GM18520 (cell line): ENCODE measurements around the gene MYH15.

Source experiments
- ATAC-seq: cut with Tn5 transposase; IDR thresholded peaks from one replicate; pipeline ENCODE4 v1.9.1; 2021; ENCODE audit not compliant: unreplicated experiment

Gene MYH15

GRCh38 chr3:108473711-108474110 is 36.7 kb downstream of the MYH15 start:
- no peak for ATAC-seq

- ATAC-seq: no peak
Observed at GRCh38 chr3:108472001-108472591, 38.3 kb downstream of the MYH15 start.

DNA sequence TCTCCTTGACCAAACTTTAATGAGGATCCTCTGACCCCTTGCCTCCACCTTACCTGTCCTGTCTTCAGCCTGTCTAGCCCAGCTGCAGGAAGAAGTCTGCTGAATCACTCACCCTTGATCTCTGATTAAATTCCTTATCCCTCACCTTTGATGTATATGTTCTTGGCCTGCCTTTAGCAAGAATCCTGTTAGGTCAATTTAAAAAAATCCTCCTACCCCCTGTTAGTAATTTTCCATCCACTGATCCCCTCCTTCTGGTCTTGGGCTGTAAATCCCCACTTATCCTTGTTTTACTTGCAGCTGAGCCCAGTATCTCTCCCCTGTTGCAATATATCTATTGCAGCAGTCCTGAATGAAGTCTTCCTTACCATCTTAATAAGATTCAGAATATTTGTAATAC is 39.0 kb downstream of the MYH15 start:
- no peak for ATAC-seq

DNA sequence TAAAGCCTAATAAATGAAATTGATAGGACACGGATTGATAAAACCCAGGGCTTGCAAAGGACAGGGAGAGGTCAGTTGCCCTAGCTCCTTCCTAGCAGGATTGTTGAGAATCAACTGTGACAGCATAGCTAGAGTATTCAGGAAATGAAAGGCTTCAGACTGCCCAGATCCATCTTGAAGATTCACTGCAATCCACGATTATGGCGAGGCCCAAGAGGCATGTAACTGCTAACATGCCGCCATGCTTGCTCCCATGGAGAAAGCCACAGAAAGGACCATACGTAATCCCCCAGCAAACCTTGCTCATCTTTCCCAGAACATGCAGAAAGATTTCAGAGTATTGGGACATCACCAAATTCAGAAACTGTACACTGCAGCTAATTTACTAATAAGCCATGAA is 41.3 kb downstream of the MYH15 start:
- no peak for ATAC-seq

DNA sequence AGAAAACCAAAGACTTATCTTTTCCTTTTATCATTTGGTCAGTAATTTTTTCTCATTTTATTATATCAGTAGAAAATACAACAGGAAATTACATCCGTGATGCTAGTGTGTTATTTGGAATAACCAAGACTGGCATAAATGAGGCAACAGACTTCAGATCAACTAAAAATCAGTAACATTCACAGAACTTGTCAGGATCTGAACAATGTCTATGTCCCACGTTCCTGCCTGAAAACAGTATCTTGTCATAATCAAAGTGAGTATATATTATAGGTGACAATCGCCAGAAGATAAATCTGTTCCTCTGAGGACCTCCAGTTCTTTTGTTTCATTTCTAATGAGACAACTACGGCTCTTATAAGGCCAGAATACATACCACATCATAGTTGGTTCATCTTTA is 41.8 kb downstream of the MYH15 start:
- ATAC-seq: no peak

DNA sequence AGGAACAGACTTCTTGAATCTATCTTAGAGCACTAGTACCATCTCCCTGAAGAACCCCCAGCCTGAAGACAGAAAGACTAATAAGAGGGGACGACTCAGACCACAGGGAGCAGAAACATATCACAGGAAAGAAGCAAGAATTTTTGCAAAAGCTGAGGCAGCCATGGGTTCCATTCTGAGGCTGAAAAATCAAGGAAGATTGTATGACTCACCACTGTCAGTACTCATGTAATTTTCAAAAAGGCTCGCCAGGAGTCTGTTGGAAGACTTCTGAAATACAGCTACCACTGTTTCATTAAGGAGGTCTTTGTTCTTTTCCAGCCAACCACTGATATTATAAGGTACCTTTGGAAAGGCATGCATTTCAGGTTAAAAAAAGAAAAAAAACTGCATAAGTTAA is 47.5 kb downstream of the MYH15 start:
- ATAC-seq: no peak

- no peak for ATAC-seq
Observed at GRCh38 chr3:108461661-108462111, 48.7 kb downstream of the MYH15 start.

GRCh38 chr3:108459225-108459624 is 51.2 kb downstream of the MYH15 start:
- no peak for ATAC-seq

GRCh38 chr3:108455212-108455705 is 55.1 kb downstream of the MYH15 start:
- no peak for ATAC-seq

- no peak for ATAC-seq
Observed at GRCh38 chr3:108453565-108453964, 56.8 kb downstream of the MYH15 start.

GRCh38 chr3:108450444-108450843 is 60.0 kb downstream of the MYH15 start:
- no peak for ATAC-seq

GRCh38 chr3:108448593-108448992 is 61.8 kb downstream of the MYH15 start:
- no peak for ATAC-seq

DNA sequence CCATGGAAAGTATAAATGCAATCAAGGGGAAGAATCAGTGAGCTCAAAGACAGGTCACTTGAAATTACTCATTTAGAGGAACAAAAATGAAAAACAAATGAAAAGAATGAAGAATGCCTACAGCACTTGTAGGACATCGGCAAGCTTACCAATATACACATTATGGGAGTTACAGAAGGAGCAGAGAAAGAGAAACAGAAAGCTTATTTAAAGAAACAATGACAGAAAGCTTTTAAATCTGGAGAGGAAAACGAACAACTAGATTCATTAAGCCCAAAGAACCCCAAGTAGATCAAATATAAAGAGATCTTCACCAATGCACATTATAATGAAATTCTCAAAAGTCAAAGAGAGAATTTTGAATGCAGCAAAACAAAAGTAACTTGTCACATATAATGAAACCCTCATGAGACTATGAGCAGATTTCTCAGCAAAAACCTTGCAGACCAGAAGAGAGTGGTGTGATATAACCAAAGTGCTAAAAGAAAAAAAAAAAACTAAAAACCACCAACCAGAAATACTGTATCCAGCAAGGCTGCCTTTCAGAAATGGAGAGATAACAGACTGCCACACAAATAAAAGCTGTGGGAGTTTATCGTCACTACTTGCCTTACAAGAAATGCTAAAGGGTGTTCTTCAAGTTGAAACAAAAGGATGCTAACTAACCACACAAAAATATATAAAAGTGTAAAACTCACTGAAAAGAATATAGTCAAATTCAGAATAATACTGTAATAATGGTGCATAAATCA is 63.1 kb downstream of the MYH15 start:
- ATAC-seq: no peak

DNA sequence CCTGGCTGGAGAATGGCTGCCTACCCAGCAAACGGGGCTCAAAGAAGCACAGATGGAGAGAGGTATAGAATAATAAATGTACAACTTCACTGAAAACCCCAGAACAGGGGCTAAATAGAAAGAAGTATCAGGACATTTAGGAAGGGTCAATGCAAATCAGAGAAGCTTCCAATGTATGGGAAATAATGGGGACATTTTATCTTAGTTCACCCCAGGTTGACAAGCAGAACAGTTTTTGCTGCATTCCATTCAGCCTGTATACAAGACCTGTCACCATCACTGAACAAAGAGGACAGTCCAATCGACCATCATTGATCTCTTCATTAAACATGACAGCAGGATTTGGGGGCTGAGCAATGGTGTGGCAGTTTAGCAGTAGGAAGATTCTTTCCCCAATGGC is 68.1 kb downstream of the MYH15 start:
- ATAC-seq: no peak

DNA sequence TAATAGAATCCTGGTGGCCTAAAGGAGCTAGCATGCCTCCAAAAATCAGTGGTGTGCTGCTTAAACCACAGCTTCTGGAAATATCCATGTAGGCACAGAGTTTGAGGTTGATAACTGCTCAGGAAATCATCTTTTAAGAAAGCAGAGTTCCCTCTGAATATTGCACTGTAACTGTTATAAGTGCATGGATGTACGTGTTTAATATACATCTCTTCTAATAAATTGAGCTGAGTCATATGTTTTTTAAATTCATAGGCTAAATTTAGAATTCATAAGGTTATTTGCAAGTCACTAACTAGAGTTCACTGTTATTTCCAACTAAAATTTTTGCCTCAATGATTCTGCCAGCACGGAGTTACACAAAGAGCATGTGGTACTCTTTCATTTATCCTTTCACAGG is 68.9 kb downstream of the MYH15 start:
- ATAC-seq: no peak

DNA sequence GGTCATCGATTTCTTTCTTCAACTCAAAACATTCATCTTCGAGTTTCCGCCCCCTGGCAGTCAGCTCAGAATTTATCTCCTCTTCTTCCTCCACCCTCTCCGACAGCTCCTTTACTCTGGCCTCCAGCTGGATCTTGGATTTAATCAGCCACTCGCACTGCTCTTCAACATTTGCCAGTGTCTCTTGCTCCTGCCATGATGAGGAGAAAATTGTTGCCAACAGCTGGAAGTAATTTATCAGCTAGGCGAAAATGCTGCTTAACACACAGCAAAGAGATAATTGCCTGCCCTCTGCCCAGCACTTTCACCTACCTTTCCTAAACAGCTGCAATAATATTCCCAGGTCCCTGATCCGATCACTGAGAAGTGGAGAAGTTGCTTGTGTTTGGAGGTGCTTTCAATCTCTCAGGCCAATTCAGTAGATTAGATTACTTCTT is 69.3 kb downstream of the MYH15 start:
- ATAC-seq: no peak

GRCh38 chr3:108438542-108438941 is 71.9 kb downstream of the MYH15 start:
- ATAC-seq: no peak

GRCh38 chr3:108437439-108437838 is 73.0 kb downstream of the MYH15 start:
- ATAC-seq: no peak

DNA sequence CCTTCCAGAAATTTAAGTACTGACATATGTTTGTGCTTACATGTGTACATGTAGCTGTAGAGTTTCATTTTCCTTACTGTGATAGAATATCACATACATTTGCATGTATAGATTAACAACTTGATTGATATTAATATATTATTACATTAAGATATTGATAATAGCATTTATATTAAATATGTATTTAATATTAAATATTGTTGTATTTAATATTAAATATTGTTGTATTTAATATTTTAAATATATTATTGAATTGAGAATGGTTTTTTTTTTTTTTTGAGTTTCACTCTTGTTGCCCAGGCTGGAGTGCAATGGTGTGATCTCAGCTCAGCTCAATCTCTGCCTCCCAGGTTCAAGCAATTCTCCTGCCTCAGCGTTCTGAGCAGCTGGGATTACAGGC is 76.5 kb downstream of the MYH15 start:
- ATAC-seq: no peak

DNA sequence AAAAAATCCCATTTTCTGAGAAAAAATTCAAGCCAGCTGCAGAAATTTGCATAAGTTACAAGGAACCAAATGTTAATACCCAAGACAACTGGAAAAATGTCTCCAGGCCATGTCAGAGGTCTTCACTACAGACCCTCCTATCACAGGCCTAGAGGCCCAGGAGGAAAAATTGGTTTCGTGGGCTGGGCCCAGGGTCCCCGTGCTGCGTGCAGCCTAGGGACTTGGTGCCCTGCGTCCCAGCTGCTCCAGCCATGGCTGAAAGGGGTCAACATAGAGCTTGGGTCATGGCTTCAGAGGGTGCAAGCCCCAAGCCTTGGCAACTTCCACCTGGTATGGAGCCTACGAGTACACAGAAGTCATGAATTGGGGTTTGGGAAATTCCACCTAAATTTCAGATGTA is 78.0 kb downstream of the MYH15 start:
- ATAC-seq: no peak

DNA sequence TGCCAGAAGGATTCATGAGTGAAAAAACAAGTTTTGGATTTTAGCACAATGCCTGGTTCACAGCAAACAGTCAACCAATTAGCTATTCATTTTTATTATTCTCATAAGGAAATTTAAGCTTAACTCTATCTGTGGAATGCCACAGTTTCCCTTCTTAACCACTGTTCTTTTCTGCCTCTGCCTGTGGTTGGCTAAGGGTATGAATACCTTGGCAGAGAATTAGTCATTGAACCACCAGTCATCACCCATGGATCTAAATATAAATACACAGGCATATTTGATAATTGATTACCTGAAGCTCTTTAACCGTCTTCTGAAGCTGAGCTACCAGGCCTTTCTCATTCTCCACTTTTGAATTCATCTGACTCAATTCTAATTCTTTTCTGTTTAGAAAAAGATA is 79.9 kb downstream of the MYH15 start:
- ATAC-seq: no peak

- no peak for ATAC-seq
Observed at GRCh38 chr3:108428586-108428985, 81.8 kb downstream of the MYH15 start.

- no peak for ATAC-seq
Observed at GRCh38 chr3:108420926-108421325, 89.5 kb downstream of the MYH15 start.
